Measurements from ENCODE around the gene LRRTM3.

Gene LRRTM3

GRCh38 chr10:66925896-66926715, at the start of gene LRRTM3:
LRRTM3 (plus strand) TSS chr10:66926036.
- no peak for DNase-seq

DNA sequence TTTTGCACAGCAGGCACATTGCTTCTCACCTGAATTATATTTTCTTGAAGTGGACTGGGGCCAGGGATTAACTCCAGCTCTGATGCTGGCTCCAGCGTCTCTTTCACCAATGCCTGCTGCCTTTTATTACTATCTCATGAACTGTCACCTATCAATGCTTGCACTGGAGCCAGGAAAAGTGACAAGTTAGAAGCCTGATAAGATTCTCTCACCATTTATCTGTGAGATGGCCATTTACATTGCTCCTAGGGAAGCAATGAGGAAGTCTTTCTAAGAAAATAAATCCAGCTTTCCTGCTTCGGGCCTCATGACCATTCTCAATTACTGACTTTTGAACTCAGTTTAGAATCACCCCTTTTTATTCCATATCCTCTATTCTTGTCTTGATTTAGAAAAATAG, 48.5 kb upstream of the LRRTM3 start:
- no peak for DNase-seq

- DNase-seq = no peak
These were observed 45.5 kb upstream of the LRRTM3 start for GRCh38 chr10:66880292-66880691.

GRCh38 chr10:66880826-66881225, 45.0 kb upstream of the LRRTM3 start:
- DNase-seq = no peak

- DNase-seq = no peak
These were observed 44.0 kb upstream of the LRRTM3 start for GRCh38 chr10:66881814-66882213.

DNA sequence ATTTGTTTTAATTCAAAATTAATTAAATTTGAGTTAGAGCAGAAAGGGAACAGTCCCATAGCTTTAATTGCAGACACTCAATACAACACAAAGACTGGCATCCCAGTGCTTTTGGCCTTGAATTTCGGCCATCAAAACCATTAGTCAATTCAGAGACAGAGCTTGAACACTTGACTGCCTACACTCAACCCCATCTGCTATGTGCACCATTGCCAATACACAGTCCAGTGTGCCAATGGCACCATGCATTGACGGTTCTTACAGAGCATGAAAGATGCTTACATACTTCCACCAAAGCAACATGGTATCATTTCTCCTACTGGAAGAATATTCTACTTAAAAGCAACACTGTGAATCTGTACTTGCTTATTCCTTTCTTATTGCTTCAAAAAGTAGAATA, 43.6 kb upstream of the LRRTM3 start:
- no peak for DNase-seq

- no peak for DNase-seq
These were observed 39.0 kb upstream of the LRRTM3 start for GRCh38 chr10:66886848-66887247.

DNA sequence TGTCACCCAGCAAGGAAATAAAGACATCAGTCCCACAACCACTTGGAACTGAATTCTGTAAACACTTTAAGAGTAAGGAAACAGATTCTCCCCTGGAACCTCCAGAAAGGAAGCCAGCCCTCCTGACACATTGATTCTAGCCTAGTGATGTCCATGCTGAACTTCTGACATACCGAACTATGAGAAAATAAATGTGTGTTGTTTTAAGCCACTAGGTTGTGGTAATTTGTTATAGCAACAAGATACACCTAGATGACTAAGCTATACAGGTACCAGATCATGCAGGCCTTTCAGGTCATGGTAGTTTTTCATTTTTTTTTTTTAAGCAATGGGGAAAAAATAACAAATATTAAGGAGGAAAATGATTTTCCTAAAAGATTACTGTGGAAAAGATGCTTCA, 37.6 kb upstream of the LRRTM3 start:
- DNase-seq = no peak

DNA sequence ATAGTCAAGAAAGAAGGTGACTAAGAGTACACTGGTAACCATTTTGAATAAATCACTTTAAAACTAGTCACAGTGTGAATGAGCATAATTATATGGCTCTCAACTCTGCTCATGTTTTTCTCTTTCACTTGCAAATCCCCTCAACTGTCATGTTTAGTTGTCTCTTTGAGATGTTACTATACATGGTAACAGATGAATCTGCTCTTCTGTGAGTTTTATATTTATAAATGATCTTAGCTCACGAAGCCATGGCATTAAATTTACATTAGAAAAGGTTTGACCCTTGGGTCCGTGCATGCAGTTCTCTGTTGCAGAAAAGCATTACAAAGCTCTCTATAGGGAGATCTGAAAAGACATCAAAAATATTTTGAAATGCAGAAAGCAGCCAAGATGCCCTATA, 33.0 kb upstream of the LRRTM3 start:
- DNase-seq = no peak

GRCh38 chr10:66910671-66911070, 15.2 kb upstream of the LRRTM3 start:
- DNase-seq = no peak

DNA sequence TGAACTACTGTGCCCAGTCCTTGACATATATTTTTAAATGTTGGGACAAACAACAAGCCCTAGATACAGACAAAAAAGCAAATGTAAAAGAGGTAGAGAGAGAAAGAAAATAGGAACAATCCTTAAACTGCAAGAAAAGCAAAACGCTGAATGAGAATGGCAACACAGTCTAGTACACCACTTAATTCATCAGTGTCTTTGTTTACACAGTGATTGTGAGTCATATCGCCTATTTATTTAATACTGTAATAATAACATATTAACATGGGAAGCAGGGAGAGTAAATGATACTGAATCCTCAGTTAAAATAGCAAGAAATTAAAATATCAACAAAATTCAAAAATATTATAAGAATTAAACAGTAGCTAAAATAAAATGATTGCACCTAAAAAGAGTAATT, 9.8 kb upstream of the LRRTM3 start:
- no peak for DNase-seq

GRCh38 chr10:66917104-66917503, 8.7 kb upstream of the LRRTM3 start:
- no peak for DNase-seq

GRCh38 chr10:66919248-66919647, 6.6 kb upstream of the LRRTM3 start:
- no peak for DNase-seq

DNA sequence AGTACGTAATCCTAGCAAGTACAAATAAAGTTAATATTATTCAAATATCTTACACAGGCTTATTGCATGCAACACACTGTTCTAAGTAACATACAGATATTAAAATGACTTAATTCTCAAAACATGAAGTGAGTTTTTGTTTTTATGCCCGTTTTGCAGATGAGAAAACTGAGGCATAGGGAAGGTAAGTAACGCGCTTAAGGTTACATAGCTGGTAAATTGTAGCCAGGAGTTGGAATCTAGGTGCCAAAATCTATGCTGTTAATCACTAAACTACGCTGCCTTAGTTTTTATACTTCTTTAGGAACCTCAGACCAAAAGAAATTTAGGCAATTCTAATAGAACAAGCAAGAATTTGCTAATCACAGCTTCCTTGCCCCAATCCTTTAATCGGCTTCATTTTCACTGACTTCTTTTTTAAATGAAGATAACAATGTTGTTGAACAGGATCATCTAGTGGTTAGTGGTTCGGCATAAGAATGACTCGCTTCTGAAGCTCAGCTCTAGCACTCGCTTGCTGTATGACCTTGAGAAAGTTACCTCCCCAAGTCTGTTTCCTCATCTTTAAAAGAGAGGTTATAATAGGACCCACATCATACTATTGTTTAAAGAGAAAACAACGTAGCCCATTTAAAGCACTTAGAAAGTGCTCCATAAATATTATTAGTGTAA, 1.0 kb upstream of the LRRTM3 start:
- no peak for DNase-seq

GRCh38 chr10:66925373-66925772, 463 bp upstream of the LRRTM3 start:
- DNase-seq = no peak

GRCh38 chr10:66926841-66927240, 1.0 kb downstream of the LRRTM3 start:
- DNase-seq = no peak

GRCh38 chr10:66927251-66927935, 1.6 kb downstream of the LRRTM3 start:
- DNase-seq = no peak

DNA sequence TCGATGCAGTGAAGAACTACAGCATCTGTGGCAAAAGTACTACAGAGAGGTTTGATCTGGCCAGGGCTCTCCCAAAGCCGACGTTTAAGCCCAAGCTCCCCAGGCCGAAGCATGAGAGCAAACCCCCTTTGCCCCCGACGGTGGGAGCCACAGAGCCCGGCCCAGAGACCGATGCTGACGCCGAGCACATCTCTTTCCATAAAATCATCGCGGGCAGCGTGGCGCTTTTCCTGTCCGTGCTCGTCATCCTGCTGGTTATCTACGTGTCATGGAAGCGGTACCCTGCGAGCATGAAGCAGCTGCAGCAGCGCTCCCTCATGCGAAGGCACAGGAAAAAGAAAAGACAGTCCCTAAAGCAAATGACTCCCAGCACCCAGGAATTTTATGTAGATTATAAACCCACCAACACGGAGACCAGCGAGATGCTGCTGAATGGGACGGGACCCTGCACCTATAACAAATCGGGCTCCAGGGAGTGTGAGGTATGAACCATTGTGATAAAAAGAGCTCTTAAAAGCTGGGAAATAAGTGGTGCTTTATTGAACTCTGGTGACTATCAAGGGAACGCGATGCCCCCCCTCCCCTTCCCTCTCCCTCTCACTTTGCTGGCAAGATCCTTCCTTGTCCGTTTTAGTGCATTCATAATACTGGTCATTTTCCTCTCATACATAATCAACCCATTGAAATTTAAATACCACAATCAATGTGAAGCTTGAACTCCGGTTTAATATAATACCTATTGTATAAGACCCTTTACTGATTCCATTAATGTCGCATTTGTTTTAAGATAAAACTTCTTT, 2.3 kb downstream of the LRRTM3 start:
- DNase-seq = no peak

- no peak for DNase-seq
These were observed 2.9 kb downstream of the LRRTM3 start for GRCh38 chr10:66928776-66929175.

- DNase-seq = no peak
These were observed 3.5 kb downstream of the LRRTM3 start for GRCh38 chr10:66929375-66929774.

GRCh38 chr10:66931340-66931948, 5.6 kb downstream of the LRRTM3 start:
- DNase-seq = no peak

DNA sequence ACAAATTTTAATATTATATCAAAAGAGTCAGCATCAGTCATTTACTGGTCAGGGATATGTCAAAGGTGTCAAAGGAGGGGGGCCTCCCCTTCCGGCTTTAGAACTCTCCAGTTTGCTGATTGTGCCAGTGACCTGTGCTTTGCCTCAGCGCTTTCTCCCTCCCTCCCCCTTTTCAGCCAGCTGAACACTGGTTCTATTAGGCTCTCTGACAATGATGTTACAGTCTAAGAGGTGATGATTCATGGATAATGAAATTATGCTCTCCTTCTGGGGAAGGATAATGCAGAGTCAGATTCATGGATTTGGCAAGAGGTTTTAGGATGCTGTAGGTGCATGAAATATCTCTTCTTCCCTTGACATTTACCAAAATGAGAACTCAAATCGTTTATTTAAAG, 6.1 kb downstream of the LRRTM3 start:
- DNase-seq = no peak

DNA sequence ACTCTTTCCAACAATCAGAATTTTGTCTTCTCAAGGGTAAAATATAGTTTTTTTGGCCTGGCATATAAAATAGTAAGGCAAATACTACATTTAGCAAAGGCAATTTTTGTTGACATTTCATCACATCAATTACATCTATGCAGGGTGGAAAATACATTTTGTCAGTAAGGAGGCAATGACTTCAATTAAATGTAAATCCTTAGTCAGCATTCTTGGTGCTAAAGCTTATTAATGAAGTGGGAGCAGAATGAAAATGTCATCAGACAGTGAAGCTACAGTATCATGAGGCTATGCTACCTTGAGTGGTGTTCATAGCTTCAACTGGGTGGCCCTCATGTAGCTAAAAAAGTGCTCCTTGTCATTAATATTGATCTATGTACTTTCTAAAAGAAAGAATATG, 8.9 kb downstream of the LRRTM3 start:
- DNase-seq = no peak

Measured in NCI-H1105 (cell line).